ENCODE measurements around the gene HAUS3.

The HAUS3 gene

DNA sequence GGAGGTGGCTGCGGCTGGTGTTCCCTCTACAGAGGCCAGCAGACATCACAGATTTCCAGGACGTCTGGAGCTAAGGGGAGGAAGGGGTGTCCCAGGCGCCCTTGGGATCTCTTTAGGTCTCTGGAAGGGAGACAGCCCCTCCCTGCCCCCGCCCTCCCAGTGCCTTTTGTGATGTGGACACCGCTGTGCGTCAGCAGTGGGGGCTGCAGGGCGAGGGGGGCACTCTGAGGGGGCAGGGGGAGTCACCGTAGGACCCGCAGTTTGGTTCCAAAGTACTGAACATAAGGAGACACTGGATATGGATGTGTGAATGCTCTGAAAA is 45.6 kb upstream of the HAUS3 start:
- DNase-seq (ENCODE audit: low spot score), result no peak
- TF ChIP-seq, protein P1, sequence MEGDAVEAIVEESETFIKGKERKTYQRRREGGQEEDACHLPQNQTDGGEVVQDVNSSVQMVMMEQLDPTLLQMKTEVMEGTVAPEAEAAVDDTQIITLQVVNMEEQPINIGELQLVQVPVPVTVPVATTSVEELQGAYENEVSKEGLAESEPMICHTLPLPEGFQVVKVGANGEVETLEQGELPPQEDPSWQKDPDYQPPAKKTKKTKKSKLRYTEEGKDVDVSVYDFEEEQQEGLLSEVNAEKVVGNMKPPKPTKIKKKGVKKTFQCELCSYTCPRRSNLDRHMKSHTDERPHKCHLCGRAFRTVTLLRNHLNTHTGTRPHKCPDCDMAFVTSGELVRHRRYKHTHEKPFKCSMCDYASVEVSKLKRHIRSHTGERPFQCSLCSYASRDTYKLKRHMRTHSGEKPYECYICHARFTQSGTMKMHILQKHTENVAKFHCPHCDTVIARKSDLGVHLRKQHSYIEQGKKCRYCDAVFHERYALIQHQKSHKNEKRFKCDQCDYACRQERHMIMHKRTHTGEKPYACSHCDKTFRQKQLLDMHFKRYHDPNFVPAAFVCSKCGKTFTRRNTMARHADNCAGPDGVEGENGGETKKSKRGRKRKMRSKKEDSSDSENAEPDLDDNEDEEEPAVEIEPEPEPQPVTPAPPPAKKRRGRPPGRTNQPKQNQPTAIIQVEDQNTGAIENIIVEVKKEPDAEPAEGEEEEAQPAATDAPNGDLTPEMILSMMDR (IDR thresholded peaks at IDR 0.05; ENCODE audit: extremely low read depth, insufficient read depth, missing control alignments), result no peak
- in situ Hi-C loops (cut with MboI; ENCODE audit: low pct_unique_long_range_greater_than_20kb, low sequenced_read_pairs, unreplicated experiment), result no loop called here

GRCh38 chr4:2286904-2287593 is 45.1 kb upstream of the HAUS3 start:
- no peak for DNase-seq (ENCODE audit: low spot score)
- in situ Hi-C loops (cut with MboI; ENCODE audit: low pct_unique_long_range_greater_than_20kb, low sequenced_read_pairs, unreplicated experiment), result no loop called here

DNA sequence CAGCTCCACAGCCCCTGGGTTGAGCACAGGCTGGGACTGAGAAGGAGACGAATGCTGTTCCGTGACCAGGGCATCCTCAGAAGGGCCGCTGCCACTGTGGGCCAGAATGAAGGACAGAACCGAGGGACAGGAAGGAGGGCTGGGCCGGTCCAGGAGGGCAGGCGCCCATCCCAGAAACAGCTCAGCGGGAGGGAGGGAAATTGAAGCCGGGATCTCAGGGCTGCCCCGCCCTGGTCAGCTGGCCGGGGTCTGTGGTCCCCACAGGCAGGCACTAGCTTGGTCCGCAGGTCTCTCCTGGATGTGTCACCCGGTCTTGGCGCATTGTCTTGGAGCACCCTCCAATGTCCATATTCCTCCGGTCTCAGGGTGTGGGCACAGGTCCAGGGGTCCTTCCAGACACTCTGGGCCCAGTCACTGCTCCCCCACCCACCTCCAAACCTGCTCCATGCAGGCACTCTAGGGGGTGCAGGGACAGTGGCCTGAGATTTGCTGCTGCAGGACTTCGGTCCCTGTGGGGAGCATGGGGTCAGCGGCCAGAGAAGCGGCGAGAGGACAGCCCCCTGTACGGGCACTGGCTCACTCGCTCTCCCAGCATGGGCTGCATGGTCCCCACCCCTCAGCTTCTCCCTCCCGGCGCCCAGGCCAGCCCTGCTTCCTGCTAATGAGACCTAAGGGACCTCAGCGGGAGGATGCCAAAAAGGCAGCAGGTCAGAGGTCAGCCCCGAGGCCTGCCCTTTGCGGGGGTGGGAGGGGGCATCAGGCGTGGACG is 43.9 kb upstream of the HAUS3 start:
- TF ChIP-seq, protein P1 (IDR thresholded peaks at IDR 0.05; ENCODE audit: extremely low read depth, insufficient read depth, missing control alignments), result no peak
- in situ Hi-C loops (cut with MboI; ENCODE audit: low pct_unique_long_range_greater_than_20kb, low sequenced_read_pairs, unreplicated experiment), result no loop called here
- no peak for DNase-seq (ENCODE audit: low spot score)

More at GRCh38 chr4:2286904-2287593, 45.1 kb upstream of the HAUS3 start:
- TF ChIP-seq, protein P1 (IDR thresholded peaks at IDR 0.05; ENCODE audit: extremely low read depth, insufficient read depth, missing control alignments), result no peak

DNA sequence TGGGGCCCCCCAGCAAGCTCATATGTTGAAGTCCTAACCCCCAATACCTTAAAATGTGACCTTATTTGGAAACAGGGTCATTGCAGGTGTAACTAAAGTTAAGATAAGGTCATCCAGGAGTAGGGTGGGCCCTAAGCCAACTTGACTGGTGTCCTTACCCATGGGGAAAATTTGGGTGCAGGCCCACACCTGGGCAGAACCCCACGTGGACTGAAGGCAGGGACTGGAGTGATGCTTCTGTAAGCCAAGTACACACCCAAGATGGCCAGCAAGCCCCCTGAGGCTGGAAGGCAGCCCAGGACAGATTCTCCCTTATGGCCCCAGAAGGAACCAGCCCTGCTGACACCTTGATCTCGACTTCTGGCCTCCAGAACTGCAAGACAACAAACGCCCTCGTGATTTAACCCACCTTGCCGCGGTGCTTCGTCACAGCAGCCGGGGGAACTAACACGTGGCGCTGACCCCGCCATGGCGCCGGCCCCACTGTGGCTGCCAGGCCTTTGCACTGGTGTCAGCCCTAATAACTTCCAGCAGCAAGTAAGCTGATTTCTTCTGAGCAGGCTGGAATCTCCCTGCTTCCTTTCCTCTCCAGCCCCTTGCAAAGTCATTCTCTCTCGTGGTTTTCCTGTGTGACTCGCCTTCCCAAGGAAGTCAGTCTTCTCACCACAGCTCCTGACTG is 43.2 kb upstream of the HAUS3 start:
- in situ Hi-C loops (cut with MboI; ENCODE audit: low pct_unique_long_range_greater_than_20kb, low sequenced_read_pairs, unreplicated experiment), result no loop called here
- TF ChIP-seq, protein P1 (IDR thresholded peaks at IDR 0.05; ENCODE audit: extremely low read depth, insufficient read depth, missing control alignments), result no peak
- no peak for DNase-seq (ENCODE audit: low spot score)

GRCh38 chr4:2284161-2284933 is 42.4 kb upstream of the HAUS3 start:
- DNase-seq (ENCODE audit: low spot score), result no peak
- TF ChIP-seq, protein P1 (IDR thresholded peaks at IDR 0.05; ENCODE audit: extremely low read depth, insufficient read depth, missing control alignments), result no peak
- in situ Hi-C loops (cut with MboI; ENCODE audit: low pct_unique_long_range_greater_than_20kb, low sequenced_read_pairs, unreplicated experiment), result no loop called here

DNA sequence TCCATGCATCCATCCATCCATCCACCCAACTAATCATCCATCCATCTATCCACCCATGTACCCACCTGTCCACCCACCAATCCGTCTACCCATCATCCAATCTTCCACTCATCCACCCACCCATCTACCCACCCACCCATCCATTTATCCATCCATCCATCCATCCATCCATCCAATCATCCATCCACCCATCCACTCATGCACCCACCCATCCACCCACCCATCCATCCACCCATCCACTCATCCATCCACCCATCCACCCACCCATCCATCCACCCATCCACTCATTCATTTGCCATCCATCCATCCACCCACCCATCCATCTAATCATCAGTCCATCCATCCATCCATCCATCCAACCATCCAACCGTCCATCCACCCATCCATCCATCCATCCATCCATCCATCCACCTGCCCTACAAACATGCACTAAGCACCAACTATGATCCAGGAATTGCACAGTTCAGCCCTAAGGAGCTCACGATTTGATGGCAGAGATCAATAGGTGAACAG is 41.3 kb upstream of the HAUS3 start:
- TF ChIP-seq, protein P1 (IDR thresholded peaks at IDR 0.05; ENCODE audit: extremely low read depth, insufficient read depth, missing control alignments), result no peak
- in situ Hi-C loops (cut with MboI; ENCODE audit: low pct_unique_long_range_greater_than_20kb, low sequenced_read_pairs, unreplicated experiment), result no loop called here

More for the DNA sequence above, 41.3 kb upstream of the HAUS3 start:
- DNase-seq (ENCODE audit: low spot score), result no peak
